Myometrial cell (primary cell): Measurements from ENCODE around the gene FASTKD1. TPM values are rescaled to one million over a fixed set of nuclear protein-coding genes. Genes with fewer than 3 reads are reported as not detected.

ENCODE experiments used
- total RNA-seq: library from RNA; depleted of rRNA; stranded (reverse); fragments of >200 nt; gene quantifications from 2 replicates; pipeline ENCODE4 v1.2.3, GENCODE V29; 2015

Gene FASTKD1, protein sequence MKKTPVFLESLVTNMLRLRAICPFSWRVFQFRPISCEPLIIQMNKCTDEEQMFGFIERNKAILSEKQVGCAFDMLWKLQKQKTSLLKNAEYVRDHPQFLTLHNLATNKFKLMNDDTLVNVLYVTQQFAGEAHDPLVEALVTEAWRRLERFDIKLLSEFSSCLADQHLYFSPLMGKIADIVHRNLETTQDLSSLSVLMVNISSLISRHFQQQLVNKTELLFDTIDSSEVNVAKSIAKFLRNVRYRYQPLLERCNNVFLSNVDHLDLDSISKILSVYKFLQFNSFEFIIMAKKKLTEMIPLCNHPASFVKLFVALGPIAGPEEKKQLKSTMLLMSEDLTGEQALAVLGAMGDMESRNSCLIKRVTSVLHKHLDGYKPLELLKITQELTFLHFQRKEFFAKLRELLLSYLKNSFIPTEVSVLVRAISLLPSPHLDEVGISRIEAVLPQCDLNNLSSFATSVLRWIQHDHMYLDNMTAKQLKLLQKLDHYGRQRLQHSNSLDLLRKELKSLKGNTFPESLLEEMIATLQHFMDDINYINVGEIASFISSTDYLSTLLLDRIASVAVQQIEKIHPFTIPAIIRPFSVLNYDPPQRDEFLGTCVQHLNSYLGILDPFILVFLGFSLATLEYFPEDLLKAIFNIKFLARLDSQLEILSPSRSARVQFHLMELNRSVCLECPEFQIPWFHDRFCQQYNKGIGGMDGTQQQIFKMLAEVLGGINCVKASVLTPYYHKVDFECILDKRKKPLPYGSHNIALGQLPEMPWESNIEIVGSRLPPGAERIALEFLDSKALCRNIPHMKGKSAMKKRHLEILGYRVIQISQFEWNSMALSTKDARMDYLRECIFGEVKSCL
- 7.8 and 8.1 TPM in 2 replicates for total RNA-seq

GRCh38 chr2:169573160-169573973 is at the start of gene FASTKD1:
FASTKD1 (minus strand) TSS chr2:169573865; CDS start chr2:169572029, 1,836 bp downstream.

DNA sequence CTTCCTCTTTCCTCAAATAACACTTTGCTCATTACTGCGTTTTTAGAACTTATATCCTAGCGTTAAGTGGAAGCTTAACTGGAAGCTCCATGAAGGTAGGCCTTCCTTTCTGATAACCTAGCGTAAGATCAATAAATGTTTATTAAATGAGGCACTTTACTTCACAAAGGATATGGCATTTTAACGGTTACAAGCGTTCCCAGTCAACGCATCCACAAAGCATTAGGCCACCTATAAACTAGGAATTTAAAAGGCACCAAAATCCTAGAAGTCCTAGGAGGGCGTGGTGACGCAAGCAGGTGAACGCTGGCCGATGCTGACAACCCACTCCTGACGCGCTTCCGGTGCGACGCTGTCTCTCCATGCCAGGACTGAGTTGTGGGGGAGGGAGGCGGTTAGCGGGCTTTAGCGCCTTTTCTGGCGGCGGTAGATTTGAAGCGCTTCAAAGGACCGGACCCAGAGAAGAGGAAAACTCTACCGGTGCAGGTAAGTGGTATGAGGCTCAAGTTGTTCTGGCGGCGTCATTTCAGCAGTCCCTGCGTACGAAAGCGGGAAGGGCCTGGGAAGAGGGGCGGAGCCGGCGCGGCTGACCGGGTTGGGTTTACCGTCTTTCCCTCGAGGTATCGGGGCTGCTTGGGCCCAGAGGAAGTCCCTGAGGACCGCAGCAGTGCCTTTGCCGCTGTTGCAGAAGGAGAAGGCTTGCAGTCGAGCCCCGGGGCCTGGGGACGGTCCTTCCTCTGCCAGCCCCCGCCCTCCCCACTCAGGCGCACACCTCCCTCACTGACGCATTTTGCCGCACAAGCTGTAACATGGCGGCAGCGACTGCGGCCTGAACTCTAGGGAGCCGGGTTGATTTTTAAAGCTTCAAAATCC is 10.6 kb upstream of the FASTKD1 start, which contains the start of gene PPIG:
PPIG (plus strand) TSS at position 347 of the 873 bp plus-strand sequence. CDS start 19,691 bp downstream, outside the sequence.

DNA sequence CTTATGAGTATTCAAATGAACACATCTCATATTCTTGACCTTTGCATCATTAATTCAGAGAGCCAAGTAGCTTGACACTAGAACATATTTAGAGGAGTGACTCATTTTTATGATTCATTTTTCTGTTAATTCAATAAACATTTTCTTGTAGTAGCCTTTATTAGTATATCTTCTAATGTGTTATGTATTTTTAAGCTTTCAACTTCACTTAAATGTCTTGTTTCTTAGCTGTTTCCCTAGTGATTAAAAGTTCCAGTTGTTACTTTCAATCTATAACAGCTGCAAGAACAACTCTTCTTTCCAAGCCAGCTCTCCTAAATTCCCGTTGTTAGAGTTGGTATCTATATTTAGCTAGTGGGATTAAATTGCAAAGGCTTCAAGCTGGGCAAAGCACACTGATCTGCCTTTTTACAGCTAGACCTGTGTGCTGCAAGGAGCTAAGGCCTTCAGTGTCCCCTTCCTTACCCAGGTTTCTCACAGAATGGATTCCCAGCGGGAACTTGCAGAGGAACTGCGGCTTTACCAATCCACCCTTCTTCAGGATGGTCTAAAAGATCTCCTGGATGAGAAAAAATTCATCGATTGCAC is 64.3 kb downstream of the FASTKD1 start, which contains the start of gene KLHL41:
KLHL41 (plus strand) TSS at position 405 of the 588 bp plus-strand sequence; CDS start at position 482, 77 bp downstream.

Other genes starting within 250 kb of the FASTKD1 start
- not detected in 2 replicates for gene LRP2, start 211.3 kb downstream of the FASTKD1 start, total RNA-seq
- 4.9 and 6.2 TPM in 2 replicates for gene BBS5, start 94.4 kb downstream of the FASTKD1 start, total RNA-seq
- gene KLHL41, start 64.2 kb downstream of the FASTKD1 start, total RNA-seq, result 0.29 and 0.35 TPM in 2 replicates
- gene PPIG, start 10.5 kb upstream of the FASTKD1 start, total RNA-seq, result 12.4 and 20.6 TPM in 2 replicates
- gene CFAP210, start 120.5 kb upstream of the FASTKD1 start, total RNA-seq, result not detected in 2 replicates
- gene PHOSPHO2, start 120.6 kb upstream of the FASTKD1 start, total RNA-seq, result 0.58 and 2.5 TPM in 2 replicates
- 1.2 and 5.5 TPM in 2 replicates for gene KLHL23, start 160.0 kb upstream of the FASTKD1 start, total RNA-seq
- 77.0 and 130 TPM in 2 replicates for gene SSB, start 225.0 kb upstream of the FASTKD1 start, total RNA-seq